GM19351 (cell line): ENCODE measurements around the gene INSR.
"Not testable (repeated sequence)": the region's sequence is repeated elsewhere in the genome, so short reads cannot be mapped to it uniquely, and the experiment has no call there.

ENCODE experiments used
- ATAC-seq: cut with Tn5 transposase; IDR thresholded peaks from one replicate; pipeline ENCODE4 v1.9.1; 2021; ENCODE audit warnings: mild to moderate bottlenecking, moderate library complexity; ENCODE audit not compliant: unreplicated experiment

The INSR gene

DNA sequence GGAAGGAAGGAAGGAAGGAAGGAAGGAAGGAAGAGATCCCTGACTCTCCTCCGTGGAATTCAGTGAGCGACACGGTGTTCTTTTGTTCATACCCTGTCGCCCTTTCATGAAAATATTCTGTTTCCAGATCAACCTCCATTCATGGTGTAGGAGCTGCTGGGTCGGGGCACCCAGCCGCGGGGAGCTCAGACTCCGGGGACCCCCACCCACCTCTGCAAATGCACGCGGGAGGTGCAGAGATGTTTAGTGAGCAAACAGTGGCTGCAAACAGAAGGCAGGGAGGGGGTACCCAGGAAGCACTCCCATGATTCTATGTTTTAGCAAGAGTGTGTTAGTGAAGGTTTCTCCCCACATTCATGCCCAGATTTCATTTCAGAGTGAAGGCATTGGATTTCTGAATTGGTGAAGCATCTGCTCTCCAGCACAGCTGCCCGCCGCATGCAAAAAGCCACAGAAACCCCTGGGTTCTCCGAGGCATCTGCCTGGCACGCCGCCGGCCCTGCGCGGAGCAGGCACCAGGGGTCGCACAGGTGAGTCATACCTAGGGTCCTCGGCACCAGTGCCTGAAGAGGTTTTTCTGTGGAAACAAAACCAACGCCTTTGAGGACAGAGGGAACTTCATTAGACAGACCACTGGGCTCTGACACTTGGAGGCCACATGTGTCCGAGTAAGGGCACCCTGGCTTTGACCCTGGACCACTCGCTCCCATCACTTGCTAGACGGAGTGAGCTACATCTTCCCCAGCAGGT is 144.1 kb downstream of the INSR start:
- ATAC-seq, result no peak

DNA sequence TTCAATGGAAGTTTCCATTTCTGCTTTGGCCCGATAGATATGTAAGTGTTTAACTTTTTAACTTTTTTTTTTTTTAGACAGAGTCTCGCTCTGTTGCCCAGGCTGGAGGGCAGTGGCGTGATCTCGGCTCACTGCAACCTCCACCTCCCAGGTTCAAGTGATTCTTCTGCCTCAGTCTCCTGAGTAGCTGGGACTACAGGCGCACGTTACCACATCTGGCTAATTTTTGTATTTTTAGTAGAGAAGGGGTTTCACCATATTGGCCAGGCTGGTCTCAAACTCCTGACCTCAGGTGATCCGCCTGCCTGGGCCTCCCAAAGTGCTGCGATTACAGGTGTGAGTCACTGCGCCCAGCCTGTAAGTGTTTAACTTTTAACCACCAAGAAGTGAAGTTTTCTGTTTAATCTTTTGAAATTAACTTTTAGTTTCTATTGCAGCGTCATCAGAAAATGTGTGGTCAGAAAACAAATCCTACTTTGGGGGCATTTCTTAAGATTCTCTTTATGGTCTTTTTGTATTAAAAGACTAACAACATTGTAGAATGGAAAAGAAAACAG is 147.0 kb downstream of the INSR start:
- ATAC-seq, result not testable (repeated sequence)

DNA sequence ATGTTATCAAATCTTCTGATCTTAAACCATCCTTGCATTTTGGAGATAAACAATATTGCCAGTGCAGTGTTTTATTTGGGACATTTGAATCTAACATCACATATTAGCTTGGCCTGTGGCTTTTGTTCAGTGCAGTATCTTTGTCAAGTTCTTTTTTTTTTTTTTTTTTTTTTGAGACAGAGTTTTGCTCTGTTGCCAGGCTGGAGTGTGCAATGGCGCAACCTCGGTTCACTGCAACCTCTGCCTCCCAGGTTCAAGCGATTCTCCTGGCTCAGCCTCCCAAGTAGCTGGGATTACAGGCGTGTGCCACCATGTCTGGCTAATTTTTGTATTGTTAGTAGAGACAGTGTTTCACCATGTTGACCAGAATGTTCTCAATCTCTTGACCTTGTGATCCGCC is 148.1 kb downstream of the INSR start:
- ATAC-seq, result not testable (repeated sequence)

DNA sequence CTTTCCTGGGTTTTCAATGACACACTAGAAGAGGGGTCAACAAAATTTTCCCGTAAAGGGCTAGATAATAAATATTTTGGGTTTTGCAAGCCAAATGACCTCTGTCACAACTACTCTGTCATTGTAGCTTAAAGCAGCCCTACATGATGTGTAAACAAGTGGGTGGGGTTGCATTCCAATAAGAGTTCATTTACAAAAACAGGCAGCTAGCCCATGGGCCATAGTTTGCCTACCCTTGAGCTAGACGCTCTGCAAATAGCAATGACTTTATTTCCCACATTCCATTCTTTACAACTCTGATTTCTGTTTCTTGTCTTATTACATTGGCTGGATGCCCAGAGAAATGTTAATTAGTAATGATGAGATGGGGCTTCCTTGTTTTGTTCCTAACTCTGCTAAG is 148.7 kb downstream of the INSR start:
- no peak for ATAC-seq

DNA sequence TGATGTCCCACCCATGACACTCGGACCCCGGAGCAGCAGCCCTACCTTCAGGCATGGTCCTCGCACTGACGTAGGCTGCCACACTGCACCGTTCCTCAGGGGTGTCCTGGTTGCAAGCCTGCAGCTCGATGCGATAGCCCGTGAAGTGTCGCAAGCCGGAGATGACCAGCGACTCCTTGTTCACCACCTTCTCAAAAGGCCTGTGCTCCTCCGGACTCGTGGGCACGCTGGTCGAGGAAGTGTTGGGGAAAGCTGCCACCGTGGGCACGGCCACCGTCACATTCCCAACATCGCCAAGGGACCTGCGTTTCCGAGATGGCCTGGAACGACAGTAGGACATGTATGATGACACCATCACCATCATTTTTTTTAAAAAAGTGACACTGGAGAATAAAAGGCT is 151.4 kb downstream of the INSR start:
- ATAC-seq, result no peak

DNA sequence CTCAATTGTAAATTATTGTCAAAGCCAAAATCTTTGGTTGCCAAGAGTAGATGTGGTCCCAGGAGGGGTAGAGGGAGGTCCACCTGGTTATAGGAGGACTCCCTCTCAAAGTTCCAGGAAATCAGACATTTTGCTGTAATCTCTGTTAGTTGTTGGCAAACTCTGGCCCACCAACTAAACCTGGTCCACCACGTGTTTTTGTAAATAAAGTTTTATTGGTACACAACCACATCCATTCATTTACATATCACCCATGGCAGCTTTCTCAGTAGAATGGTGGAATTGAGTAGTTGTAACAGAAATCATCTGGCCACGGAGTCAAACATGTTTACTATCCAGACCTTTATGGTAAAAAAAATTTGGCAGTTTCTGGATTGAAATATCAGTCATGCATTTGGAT is 154.1 kb downstream of the INSR start:
- no peak for ATAC-seq

DNA sequence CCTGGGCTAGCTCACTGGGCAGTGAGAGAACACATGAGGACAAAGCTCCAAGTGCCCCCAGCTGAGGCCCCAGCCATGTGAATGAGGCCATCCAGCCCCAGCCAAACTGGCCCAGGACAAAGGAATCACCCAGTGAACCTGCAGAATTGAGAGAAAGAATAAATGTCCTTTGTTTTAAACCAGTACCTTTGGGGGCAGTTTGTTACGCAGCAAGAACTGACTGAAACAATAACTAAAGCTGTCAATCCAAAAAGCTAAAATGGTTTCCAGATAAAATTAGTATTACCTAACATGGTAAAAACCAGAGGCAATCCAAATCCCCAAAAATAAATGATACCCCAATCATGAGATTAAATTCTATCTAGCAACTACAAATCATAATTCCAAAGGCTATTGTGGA is 155.1 kb downstream of the INSR start:
- ATAC-seq, result no peak

DNA sequence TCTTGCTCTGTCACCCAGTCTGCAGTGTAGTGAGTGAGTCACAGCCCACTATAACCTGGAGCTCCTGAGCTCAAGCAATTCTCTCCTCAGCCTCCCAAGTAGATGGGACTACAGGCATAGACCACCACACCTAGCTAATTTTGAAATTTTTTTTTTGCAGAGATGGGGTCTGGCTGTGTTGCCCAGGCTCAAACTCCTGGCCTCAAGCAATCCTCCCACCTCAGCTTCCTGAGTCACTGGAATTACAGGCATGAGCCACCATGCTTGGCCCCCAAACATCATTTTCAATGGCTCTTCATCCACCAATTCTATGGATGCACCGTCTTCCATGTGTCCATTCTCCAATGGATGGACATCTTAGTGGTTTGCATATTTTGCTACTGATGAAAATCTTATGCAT is 155.8 kb downstream of the INSR start:
- no peak for ATAC-seq

DNA sequence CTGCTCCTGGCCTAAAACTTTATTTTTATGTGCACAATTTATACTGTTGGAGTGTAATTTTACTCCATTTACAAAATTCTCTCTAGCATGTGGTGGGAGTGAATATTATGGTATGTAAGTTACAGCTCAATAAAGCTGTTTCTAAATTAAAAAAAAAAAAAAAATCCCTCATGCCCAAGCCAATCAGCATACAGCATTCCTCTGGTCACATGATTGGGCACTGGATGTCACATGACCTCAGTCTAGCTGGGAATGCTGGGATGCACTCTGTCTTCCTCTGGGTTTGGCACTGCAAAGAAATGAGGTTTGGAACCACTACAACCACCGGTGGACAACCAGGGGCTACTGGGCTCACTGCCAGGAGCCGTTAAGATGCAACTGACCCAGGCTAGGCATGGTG is 157.1 kb downstream of the INSR start:
- no peak for ATAC-seq

DNA sequence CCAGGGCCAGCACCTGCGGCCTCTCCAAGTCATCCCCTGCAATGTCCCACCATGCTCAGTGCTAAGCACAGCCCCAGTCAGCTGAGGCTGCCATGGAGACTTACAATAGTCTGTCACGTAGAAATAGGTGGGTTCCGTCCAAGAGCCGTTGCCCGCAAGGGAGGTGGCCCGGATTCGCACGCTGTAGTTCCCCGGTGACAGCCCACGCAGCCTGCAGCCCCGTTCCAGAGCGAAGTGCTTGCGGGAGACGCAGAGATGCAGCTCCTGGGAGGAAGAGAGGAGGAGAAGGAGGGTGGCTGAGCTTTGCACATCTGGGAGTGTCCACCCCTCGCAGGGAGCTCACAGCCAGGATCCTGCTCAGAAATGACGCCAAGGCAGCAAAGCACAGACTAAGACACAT is 162.2 kb downstream of the INSR start:
- ATAC-seq, result no peak

DNA sequence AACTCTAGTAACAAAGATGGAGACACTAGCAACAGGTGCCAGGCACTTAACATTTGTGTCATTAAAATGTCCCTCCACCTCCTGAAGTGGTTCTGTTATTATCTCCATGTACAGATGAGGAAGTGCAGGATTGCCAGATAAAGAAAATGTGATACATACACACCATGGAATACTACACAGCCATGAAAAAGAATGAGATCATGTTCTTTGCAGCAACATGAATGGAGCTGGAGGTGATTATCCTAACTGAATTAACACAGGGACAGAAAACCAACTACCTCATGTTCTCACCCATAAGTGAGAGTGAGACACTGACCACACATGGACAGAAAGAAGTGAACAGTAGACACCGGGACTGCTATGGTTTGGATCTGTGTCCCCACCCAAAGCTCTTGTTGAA is 164.2 kb downstream of the INSR start:
- ATAC-seq, result no peak

DNA sequence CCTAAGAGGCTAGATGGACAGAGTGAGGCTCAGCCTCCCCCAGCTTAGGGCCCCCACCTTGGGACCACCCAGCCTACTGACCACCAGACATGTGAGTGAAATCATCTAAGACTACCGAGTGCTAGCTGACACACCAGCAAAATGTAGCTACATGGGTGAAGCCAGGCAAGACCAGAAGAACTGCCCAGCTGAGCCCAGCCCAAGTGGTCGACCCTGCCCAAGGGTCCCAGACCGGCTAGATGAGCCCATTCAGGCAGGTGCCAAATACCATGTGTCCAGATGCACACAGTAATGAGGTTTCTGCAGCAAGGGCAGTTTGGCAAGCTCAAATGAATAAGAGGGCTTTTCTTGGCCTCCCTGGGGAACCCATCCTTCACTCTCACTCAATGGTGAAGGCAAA is 168.1 kb downstream of the INSR start:
- no peak for ATAC-seq

DNA sequence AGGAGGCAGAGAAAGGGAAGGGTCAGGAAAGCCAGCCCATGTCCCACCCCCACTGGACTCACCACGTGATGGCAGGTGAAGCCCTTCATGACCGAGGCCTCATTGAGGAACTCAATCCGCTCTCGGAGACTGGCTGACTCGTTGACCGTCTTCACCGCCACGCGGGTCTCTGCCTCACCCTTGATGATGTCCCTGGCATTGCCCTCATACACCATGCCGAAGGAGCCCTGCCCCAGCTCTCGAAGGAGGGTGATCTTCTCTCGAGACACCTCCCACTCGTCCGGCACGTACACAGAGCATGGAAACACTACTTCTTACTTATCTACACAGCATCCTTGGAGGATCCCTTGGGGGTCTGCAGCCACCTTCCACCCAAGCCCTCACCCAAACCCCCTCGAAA is 169.0 kb downstream of the INSR start:
- no peak for ATAC-seq

DNA sequence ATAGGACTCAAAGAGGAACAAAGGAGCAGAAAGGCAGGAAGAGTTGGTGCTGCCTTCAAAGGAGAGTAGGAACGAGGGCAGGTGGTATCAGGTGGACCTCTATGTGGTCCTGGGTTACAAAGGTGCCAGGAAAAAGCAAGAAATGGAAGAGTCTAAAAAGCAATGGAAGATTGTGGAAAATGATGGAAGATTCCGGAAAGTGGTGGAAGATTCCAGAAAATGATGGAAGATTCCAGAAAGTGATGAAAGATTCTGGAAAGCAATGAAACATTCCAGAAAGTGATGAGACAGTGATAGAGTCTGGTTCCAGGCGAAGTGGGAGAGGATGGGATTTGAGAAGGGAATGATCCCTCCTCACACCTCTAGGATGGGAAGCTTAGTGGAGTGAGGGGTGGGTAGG is 169.4 kb downstream of the INSR start:
- ATAC-seq, result no peak

DNA sequence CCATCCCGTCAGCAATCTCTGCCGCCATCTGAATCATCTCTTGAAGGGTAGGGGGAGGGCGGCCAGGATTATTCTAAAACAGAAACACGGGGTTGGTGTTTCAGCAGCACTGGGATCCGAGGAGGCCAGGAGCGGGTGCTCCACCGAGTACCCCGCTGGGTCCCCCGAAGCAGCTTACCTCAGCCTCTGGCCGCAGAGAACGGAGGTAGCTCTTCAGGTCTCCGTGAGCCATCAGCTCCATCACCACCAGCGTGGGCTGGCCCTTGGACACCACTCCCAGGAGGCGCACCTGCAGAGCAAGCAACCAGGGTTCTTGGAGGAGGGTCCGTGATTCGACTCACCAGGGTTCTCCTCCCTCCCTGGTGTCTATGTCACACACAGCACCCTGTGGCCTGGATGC is 171.5 kb downstream of the INSR start:
- no peak for ATAC-seq

DNA sequence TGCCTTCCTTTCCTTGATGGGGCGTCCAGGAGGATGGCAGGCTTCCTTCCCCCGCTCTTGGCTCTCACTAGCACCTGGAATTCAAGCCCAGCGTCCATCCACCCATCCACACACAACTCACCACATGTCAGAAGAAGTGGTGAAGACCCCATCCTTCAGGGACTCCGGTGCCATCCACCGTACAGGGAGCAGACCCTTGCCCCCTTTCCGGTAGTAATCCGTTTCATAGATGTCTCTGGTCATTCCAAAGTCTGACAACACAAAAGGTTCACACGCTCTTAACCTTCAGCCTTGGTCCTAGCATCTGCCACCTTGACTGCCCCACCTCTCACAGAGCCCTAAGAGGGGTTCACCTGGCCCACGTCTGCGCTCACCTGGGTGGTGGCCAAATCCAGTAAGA is 173.7 kb downstream of the INSR start:
- no peak for ATAC-seq

DNA sequence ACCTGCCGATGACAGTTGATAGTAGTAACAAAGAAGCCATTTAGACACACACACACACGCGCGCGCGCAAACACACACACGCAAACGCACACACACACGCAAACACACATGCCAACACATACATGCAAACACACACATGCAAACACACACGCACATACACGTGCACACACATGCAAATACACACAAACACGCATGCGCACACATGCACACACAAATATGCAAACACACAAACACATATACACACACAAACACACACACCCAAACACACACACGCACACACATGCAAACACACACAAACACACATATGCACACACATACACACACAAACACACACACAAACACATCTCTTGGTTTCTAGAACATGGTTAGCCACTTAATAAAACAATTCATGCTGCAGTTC is 174.6 kb downstream of the INSR start:
- no peak for ATAC-seq

DNA sequence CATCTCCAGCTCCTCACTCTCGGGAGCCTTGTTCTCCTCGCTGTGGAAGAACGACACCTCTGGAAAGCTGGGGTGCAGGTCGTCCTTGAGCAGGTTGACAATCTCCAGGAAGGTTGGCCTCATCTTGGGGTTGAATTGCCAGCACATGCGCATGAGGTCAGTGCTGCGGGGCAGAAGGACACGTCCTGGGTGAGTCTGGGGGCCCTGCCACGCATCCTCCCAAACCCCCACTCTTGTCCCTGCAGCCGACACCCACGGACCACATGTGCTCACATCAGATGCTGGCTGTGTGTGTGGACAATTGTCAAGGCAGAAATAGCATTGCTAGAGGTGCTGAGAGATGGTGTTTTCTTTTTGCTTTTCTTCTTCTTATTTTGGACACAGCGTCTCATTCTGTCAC is 177.0 kb downstream of the INSR start:
- ATAC-seq, result no peak

DNA sequence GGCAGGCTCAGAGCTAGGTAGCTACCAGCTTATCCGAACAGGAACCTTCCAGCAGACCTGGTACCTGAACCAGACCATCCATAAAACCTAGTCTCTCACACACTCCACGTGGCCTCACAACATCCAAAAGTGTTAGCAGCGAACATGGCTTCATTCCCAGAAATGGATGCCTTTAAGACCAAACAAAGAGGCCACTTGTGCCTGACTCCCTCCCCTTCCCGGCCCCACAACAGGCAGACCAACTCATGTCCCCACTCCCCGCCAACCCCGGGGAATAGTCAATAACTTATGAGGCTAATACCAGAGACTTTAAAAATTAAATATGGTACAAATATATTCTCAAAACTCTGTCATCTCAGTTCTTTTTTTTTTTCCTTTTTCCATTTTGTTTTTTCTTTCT is 178.5 kb downstream of the INSR start:
- no peak for ATAC-seq

DNA sequence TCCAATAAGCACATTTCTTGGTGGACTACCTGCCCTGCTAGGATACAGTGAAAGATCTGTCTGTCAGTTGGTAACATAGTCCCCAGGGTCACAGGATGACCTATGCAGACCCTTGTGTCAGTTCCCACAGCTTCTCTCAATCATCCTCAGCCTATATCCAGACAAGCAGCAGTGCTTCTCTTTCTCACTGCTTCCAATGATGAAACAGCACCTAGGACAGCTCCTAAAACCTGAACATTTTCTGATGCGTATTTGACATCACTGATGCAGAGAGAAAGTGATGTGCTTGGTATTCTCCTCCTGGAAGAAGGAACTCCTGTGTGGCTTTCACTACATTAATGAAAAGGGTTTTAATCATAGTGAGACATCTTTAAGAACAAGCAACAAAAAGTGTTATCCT is 181.0 kb downstream of the INSR start:
- no peak for ATAC-seq

DNA sequence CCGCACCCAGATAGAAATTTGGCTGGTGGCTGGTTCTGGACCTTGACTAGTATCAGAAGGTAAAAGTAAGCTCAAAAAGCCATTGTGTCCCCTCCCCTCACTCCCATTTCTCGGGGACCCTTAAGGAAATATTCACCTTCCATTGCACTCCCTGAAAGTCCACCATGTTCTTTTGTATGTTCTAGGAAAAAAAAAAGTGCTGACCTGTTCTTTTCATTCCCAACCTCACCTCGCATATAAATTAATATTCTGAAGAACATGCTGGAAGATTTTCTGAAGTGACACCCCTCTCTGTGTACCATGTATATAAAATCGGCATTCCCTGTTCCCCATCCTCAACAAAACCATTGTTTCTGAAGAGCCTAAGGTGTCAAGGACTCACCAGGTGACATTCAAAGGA is 181.5 kb downstream of the INSR start:
- ATAC-seq, result no peak

DNA sequence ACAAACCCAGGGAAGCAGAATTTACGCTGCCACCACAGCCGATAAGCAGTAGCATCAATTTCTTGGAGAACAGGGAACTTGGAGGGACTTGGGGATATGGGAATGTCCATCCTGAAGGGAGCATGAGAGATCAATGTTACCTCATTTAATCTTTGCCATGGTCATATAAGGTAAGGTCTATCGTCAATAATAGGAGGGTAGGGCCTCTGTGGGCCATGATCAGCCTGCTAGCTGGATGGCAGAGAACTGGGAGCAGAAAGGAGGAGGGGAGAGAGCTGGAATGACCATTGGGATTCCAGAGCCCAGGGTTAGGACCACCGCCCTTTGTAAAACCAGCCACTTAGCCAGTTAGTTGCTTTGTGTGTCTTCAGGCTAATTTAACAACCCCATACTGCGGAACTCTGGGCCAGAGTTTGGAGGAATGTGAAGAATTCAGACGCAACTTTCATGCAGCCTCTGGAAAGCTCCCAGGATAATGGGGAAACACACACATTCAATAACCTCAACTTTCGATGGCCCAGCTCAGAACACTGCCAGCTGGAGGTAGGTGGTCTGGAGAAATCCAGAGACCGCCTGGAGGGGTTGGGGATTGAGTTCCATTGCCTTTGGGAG is 184.4 kb downstream of the INSR start:
- no peak for ATAC-seq
